LNCaP clone FGC (cell line): ENCODE measurements around the gene ADNP.
"Not testable (repeated sequence)": the region's sequence is repeated elsewhere in the genome, so short reads cannot be mapped to it uniquely, and the experiment has no call there.

Experiments used
- DNase-seq: peaks from one replicate; pipeline ENCODE4 v3.0.0-alpha.2; 2011; ENCODE audit warnings: low read depth
- H3K4me3 ChIP-seq: 2 replicates; pipeline ENCODE4 v1.5.1; 2011; ENCODE audit warnings: mild to moderate bottlenecking, low read depth, low read length, control low read depth
- CTCF ChIP-seq: IDR thresholded peaks from 2 replicates; pipeline ENCODE4 v1.5.1; 2012; ENCODE audit warnings: mild to moderate bottlenecking; ENCODE audit not compliant: control insufficient read depth, insufficient read depth; ENCODE audit errors: extremely low read depth

ADNP gene

GRCh38 chr20:50931306-50932015 is at the start of gene ADNP:
Gene ADNP (minus strand): TSS chr20:50931437. CDS start chr20:50903996, 27,441 bp downstream.
- DNase-seq, result peak; percentile 83
- peak within 1 kb of the TSS; percentile 74 for H3K4me3 ChIP-seq
- peak; percentile 68 for TF ChIP-seq CTCF

GRCh38 chr20:50980071-50980681 is 48.9 kb upstream of the ADNP start:
- no peak for DNase-seq
- no peak overlapping the region for H3K4me3 ChIP-seq
- TF ChIP-seq CTCF, result no peak

- DNase-seq, H3K4me3 ChIP-seq: not testable (repeated sequence)
These were observed 47.3 kb upstream of the ADNP start for GRCh38 chr20:50978533-50978932.

GRCh38 chr20:50977066-50978021 is 46.1 kb upstream of the ADNP start:
- TF ChIP-seq CTCF, result no peak
- DNase-seq, result no peak
- no peak overlapping the region for H3K4me3 ChIP-seq

- H3K4me3 ChIP-seq, result no peak overlapping the region
- no peak for DNase-seq
- TF ChIP-seq CTCF, result no peak
These were observed 44.6 kb upstream of the ADNP start for GRCh38 chr20:50975701-50976330.

GRCh38 chr20:50969912-50970311 is 38.7 kb upstream of the ADNP start:
- no peak overlapping the region for H3K4me3 ChIP-seq
- DNase-seq, result no peak
- TF ChIP-seq CTCF, result no peak
